Panc1 (cell line): ENCODE data around the gene KIR2DL3.
"Not testable (repeated sequence)": the region's sequence is repeated elsewhere in the genome, so short reads cannot be mapped to it uniquely, and the experiment has no call there.

Source experiments
- POLR2AphosphoS5 ChIP-seq: IDR thresholded peaks from 2 replicates; pipeline ENCODE4 v1.6.1; 2012; ENCODE audit warnings: mild to moderate bottlenecking, low read depth, low read length, moderate library complexity
- SIN3A ChIP-seq: IDR thresholded peaks from 2 replicates; pipeline ENCODE4 v1.6.1; 2012; ENCODE audit warnings: low read depth, mild to moderate bottlenecking, low read length, moderate library complexity, borderline replicate concordance; ENCODE audit not compliant: insufficient read depth
- TCF7L2 ChIP-seq: IDR thresholded peaks from 2 replicates; pipeline ENCODE4 v1.6.1; 2011; ENCODE audit warnings: mild to moderate bottlenecking, low read depth, low read length, inconsistent platforms
- TF ChIP-seq, protein P1 (sequence below): fragments of 450-650 bp; IDR thresholded peaks from 2 replicates; pipeline ENCODE4 v1.5.1; 2017; ENCODE audit warnings: mild to moderate bottlenecking
- TF ChIP-seq, protein P2 (sequence below), 2 experiments: IDR thresholded peaks; 2 replicates each; pipeline ENCODE4 v1.6.1; 2011 to 2012; ENCODE audit warnings: low read depth in 2 of 2, control low read depth in 1 of 2, low read length in 1 of 2, mild to moderate bottlenecking in 1 of 2, moderate library complexity in 1 of 2; ENCODE audit not compliant: insufficient read depth in 1 of 2

DNA sequence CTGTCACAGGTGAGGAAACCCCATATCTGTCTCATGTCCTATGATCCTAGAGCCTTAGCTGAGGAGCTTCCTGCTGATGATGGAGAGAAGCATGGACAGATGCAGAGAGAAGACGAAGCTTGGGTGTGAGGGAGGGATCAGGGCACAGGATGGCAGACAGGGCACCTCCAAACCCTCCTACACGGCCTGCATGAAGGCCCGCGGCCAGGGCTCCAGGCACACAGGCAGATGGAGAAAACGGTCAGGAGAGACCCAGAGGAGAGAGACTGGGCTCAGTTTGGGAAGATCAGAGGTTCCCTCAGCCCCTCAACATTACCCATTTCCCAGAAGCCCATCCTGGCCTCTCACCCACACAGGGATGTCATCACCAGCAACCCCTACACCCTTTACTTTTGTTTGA, 5.8 kb downstream of the KIR2DL3 start:
- TF ChIP-seq, protein P1, sequence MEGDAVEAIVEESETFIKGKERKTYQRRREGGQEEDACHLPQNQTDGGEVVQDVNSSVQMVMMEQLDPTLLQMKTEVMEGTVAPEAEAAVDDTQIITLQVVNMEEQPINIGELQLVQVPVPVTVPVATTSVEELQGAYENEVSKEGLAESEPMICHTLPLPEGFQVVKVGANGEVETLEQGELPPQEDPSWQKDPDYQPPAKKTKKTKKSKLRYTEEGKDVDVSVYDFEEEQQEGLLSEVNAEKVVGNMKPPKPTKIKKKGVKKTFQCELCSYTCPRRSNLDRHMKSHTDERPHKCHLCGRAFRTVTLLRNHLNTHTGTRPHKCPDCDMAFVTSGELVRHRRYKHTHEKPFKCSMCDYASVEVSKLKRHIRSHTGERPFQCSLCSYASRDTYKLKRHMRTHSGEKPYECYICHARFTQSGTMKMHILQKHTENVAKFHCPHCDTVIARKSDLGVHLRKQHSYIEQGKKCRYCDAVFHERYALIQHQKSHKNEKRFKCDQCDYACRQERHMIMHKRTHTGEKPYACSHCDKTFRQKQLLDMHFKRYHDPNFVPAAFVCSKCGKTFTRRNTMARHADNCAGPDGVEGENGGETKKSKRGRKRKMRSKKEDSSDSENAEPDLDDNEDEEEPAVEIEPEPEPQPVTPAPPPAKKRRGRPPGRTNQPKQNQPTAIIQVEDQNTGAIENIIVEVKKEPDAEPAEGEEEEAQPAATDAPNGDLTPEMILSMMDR: not testable (repeated sequence)
- TF ChIP-seq, protein P2, sequence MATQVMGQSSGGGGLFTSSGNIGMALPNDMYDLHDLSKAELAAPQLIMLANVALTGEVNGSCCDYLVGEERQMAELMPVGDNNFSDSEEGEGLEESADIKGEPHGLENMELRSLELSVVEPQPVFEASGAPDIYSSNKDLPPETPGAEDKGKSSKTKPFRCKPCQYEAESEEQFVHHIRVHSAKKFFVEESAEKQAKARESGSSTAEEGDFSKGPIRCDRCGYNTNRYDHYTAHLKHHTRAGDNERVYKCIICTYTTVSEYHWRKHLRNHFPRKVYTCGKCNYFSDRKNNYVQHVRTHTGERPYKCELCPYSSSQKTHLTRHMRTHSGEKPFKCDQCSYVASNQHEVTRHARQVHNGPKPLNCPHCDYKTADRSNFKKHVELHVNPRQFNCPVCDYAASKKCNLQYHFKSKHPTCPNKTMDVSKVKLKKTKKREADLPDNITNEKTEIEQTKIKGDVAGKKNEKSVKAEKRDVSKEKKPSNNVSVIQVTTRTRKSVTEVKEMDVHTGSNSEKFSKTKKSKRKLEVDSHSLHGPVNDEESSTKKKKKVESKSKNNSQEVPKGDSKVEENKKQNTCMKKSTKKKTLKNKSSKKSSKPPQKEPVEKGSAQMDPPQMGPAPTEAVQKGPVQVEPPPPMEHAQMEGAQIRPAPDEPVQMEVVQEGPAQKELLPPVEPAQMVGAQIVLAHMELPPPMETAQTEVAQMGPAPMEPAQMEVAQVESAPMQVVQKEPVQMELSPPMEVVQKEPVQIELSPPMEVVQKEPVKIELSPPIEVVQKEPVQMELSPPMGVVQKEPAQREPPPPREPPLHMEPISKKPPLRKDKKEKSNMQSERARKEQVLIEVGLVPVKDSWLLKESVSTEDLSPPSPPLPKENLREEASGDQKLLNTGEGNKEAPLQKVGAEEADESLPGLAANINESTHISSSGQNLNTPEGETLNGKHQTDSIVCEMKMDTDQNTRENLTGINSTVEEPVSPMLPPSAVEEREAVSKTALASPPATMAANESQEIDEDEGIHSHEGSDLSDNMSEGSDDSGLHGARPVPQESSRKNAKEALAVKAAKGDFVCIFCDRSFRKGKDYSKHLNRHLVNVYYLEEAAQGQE (IDR thresholded peaks at IDR 0.05; ENCODE audit: insufficient read depth in 1 of 2, low read depth in 2 of 2, low read length in 1 of 2): not testable (repeated sequence)
- TF ChIP-seq POLR2AphosphoS5, TCF7L2, SIN3A: not testable (repeated sequence)
